H1 (cell line): ENCODE data around the gene SLC9A2. TPM values are rescaled to one million over a fixed set of nuclear protein-coding genes. Genes with fewer than 3 reads are reported as not detected.

Source experiments
- CTCF ChIA-PET: fragments of 300-600 bp; sonication (Branson Sonifier 250); formaldehyde crosslinking; loops from one replicate; lab custom pipeline; 2021; ENCODE audit not compliant: partially characterized antibody; lab: Charles Lee
- POLR2A ChIA-PET: fragments of 300-600 bp; sonication (Branson Sonifier 250); formaldehyde crosslinking; loops from one replicate; lab custom pipeline; 2021; ENCODE audit warnings: inconsistent platforms; ENCODE audit not compliant: partially characterized antibody; lab: Charles Lee
- DNase-seq, 2 experiments: peaks; one replicate each; pipeline versions ENCODE4 v3.0.0 to v3.0.0-alpha.2; 2010 to 2022; ENCODE audit warnings: low spot score in 2 of 2, low read depth in 1 of 2, mixed read lengths in 1 of 2
- FAIRE-seq: peaks from 2 replicates; lab custom pipeline; 2011; peaks lifted over from hg19 to GRCh38; lab: Jason Lieb, UNC
- H2AFZ ChIP-seq: 2 replicates; pipeline ENCODE4 v1.8.1; 2012; ENCODE audit warnings: low read length, inconsistent platforms
- H2AK5ac ChIP-seq: 2 replicates; pipeline ENCODE4 v1.6.1; 2013; ENCODE audit warnings: low read depth, low read length
- H2BK120ac ChIP-seq: replicated peaks from 2 replicates; pipeline ENCODE3; 2013; ENCODE audit warnings: low read depth, low read length, inconsistent platforms
- H2BK12ac ChIP-seq: 2 replicates; pipeline ENCODE4 v1.6.1; 2013; ENCODE audit warnings: low read depth, low read length
- H2BK15ac ChIP-seq: 2 replicates; pipeline ENCODE4 v1.6.1; 2013; ENCODE audit warnings: low read length
- H2BK20ac ChIP-seq: 2 replicates; pipeline ENCODE4 v1.6.1; 2013; ENCODE audit warnings: low read length
- H2BK5ac ChIP-seq: 2 replicates; pipeline ENCODE4 v1.6.1; 2013; ENCODE audit warnings: low read depth, low read length
- H3K14ac ChIP-seq: 2 replicates; pipeline ENCODE4 v1.6.1; 2013; ENCODE audit warnings: inconsistent platforms; ENCODE audit not compliant: insufficient read length
- H3K18ac ChIP-seq: 2 replicates; pipeline ENCODE4 v1.6.1; 2013; ENCODE audit warnings: low read length; ENCODE audit errors: extremely low read depth
- H3K23ac ChIP-seq: 2 replicates; pipeline ENCODE4 v1.6.1; 2013; ENCODE audit warnings: inconsistent platforms; ENCODE audit not compliant: insufficient read length
- H3K23me2 ChIP-seq: 2 replicates; pipeline ENCODE4 v1.6.1; 2013; ENCODE audit warnings: low read depth, low read length
- H3K27ac ChIP-seq: 2 replicates; pipeline ENCODE4 v1.6.1; 2011; ENCODE audit warnings: low read depth, low read length, inconsistent platforms
- H3K27me3 ChIP-seq, 4 experiments: replicated peaks in 1 of 4; 1 replicate in 1 of 4; 2 replicates in 3 of 4; pipeline versions ENCODE4 v1.6.1 to v1.8.1; 2011 to 2013; ENCODE audit warnings: low read length in 3 of 4, mild to moderate bottlenecking in 3 of 4, inconsistent platforms in 2 of 4, mixed read lengths in 2 of 4, moderate library complexity in 1 of 4; ENCODE audit not compliant: control insufficient read depth in 3 of 4, insufficient read depth in 3 of 4; ENCODE audit errors: extremely low read depth in 1 of 4
- H3K36me3 ChIP-seq, 4 experiments: 2 replicates each; pipeline versions ENCODE4 v1.6.1 to v1.8.1; 2011 to 2013; ENCODE audit warnings: mild to moderate bottlenecking in 4 of 4, low read length in 3 of 4, moderate library complexity in 2 of 4, control low read depth in 1 of 4, inconsistent platforms in 1 of 4; ENCODE audit not compliant: insufficient read depth in 4 of 4, control insufficient read depth in 2 of 4
- H3K4ac ChIP-seq: replicated peaks from 2 replicates; pipeline ENCODE3; 2013; ENCODE audit warnings: low read length, low read depth, mixed read lengths, inconsistent platforms; ENCODE audit not compliant: insufficient read length
- H3K4me1 ChIP-seq, 4 experiments: replicated peaks in 1 of 4; 1 replicate in 1 of 4; 2 replicates in 3 of 4; pipeline versions ENCODE4 v1.6.1 to v1.8.1; 2011 to 2013; ENCODE audit warnings: low read length in 3 of 4, inconsistent platforms in 2 of 4, mixed read lengths in 1 of 4; ENCODE audit not compliant: insufficient read depth in 4 of 4, control insufficient read depth in 3 of 4
- H3K4me2 ChIP-seq, 2 experiments: 2 replicates each; pipeline versions ENCODE4 v1.6.1 to v1.8.1; 2011 to 2013; ENCODE audit warnings: low read depth in 2 of 2, low read length in 2 of 2, control low read depth in 1 of 2, inconsistent platforms in 1 of 2, mild to moderate bottlenecking in 1 of 2; ENCODE audit not compliant: insufficient read depth in 1 of 2
- H3K4me3 ChIP-seq, 4 experiments: fragments of 200-600, 300-600 bp in 1 of 4; sonication (generic), shearing (Covaris generic), sonication (Bioruptor Twin) in 1 of 4; 2 replicates each; pipeline versions ENCODE4 v1.5.1 to v1.8.1; 2011 to 2016; ENCODE audit warnings: low read length in 4 of 4, low read depth in 3 of 4, control low read depth in 2 of 4, inconsistent platforms in 2 of 4, mild to moderate bottlenecking in 2 of 4, mixed read lengths in 1 of 4, moderate library complexity in 1 of 4; ENCODE audit not compliant: insufficient read depth in 2 of 4; ENCODE audit errors: extremely low read depth in 1 of 4
- H3K56ac ChIP-seq: replicated peaks from 2 replicates; pipeline ENCODE3; 2013; ENCODE audit warnings: low read depth, mild to moderate bottlenecking, mixed read lengths, low read length, inconsistent platforms; ENCODE audit not compliant: insufficient read length
- H3K79me1 ChIP-seq: 2 replicates; pipeline ENCODE4 v1.6.1; 2013; ENCODE audit warnings: low read depth, low read length, control low read depth
- H3K79me2 ChIP-seq, 2 experiments: 2 replicates each; pipeline versions ENCODE4 v1.6.1 to v1.8.1; 2012 to 2013; ENCODE audit warnings: low read length in 2 of 2, mild to moderate bottlenecking in 2 of 2, inconsistent platforms in 1 of 2; ENCODE audit not compliant: insufficient read depth in 2 of 2, control insufficient read depth in 1 of 2
- H3K9ac ChIP-seq, 4 experiments: replicated peaks in 1 of 4; 1 replicate in 1 of 4; 2 replicates in 3 of 4; pipeline versions ENCODE4 v1.6.1 to v1.8.1; 2011 to 2013; ENCODE audit warnings: low read depth in 3 of 4, low read length in 3 of 4, control low read depth in 2 of 4, mild to moderate bottlenecking in 2 of 4, moderate library complexity in 2 of 4, inconsistent platforms in 1 of 4; ENCODE audit errors: extremely low read depth in 1 of 4
- H3K9me3 ChIP-seq, 2 experiments: 2 replicates each; pipeline versions ENCODE4 v1.6.1 to v1.8.1; 2012 to 2013; ENCODE audit warnings: mild to moderate bottlenecking in 2 of 2, moderate library complexity in 2 of 2, control low read depth in 1 of 2, inconsistent platforms in 1 of 2, low read depth in 1 of 2, low read length in 1 of 2, mixed read lengths in 1 of 2; ENCODE audit not compliant: insufficient read depth in 2 of 2
- H4K20me1 ChIP-seq, 2 experiments: replicated peaks in 1 of 2; 2 replicates each; pipeline versions ENCODE3 to v1.8.1; 2011 to 2013; ENCODE audit warnings: inconsistent platforms in 2 of 2, low read length in 2 of 2, mild to moderate bottlenecking in 1 of 2; ENCODE audit not compliant: insufficient read depth in 2 of 2, control insufficient read depth in 1 of 2
- H4K5ac ChIP-seq: 2 replicates; pipeline ENCODE4 v1.6.1; 2013; ENCODE audit warnings: low read length, low read depth, mixed read lengths, inconsistent platforms; ENCODE audit not compliant: insufficient read length
- H4K8ac ChIP-seq: 2 replicates; pipeline ENCODE4 v1.8.0; 2013; ENCODE audit warnings: mild to moderate bottlenecking, moderate library complexity, low read length, inconsistent platforms; ENCODE audit not compliant: insufficient read depth; ENCODE audit errors: extremely low read depth
- H4K91ac ChIP-seq: replicated peaks from 2 replicates; pipeline ENCODE3; 2013; ENCODE audit warnings: low read length, mixed read lengths, inconsistent platforms; ENCODE audit not compliant: insufficient read length
- CTBP2 ChIP-seq: IDR thresholded peaks from 2 replicates; pipeline ENCODE4 v1.7.0; 2011; ENCODE audit warnings: borderline replicate concordance, mild to moderate bottlenecking, moderate library complexity, mixed read lengths, low read length; ENCODE audit not compliant: insufficient read depth, insufficient read length
- CTCF ChIP-seq, 3 experiments: IDR thresholded peaks; 1 replicate in 2 of 3; 2 replicates in 1 of 3; pipeline versions ENCODE4 v1.5.1 to v1.6.1; 2011; ENCODE audit warnings: low read length in 3 of 3, mild to moderate bottlenecking in 3 of 3, inconsistent platforms in 2 of 3, low read depth in 1 of 3, moderate library complexity in 1 of 3; ENCODE audit not compliant: insufficient read depth in 1 of 3; ENCODE audit errors: control extremely low read depth in 1 of 3
- RBBP5 ChIP-seq: IDR thresholded peaks from 2 replicates; pipeline ENCODE4 v1.7.1; 2012; ENCODE audit warnings: low read depth, mild to moderate bottlenecking, inconsistent platforms, low read length, moderate library complexity, borderline replicate concordance
- SIX5 ChIP-seq: IDR thresholded peaks from 2 replicates; pipeline ENCODE4 v1.6.1; 2011; ENCODE audit warnings: mild to moderate bottlenecking, low read depth, low read length
- TAF1 ChIP-seq: IDR thresholded peaks from 2 replicates; pipeline ENCODE4 v1.6.1; 2011; ENCODE audit warnings: mild to moderate bottlenecking, low read depth, low read length
- WGBS, 2 experiments: shearing (Covaris generic) in 1 of 2; methylation state at CpG; one replicate each; pipeline versions ENCODE4 v1.1.6 to v1.1.7; 2013 to 2015; ENCODE audit warnings: low lambda C conversion rate in 2 of 2, mixed read lengths in 2 of 2, inconsistent platforms in 1 of 2, low coverage in 1 of 2, missing lambda C conversion rate in 1 of 2; ENCODE audit not compliant: insufficient replicate concordance in 2 of 2, insufficient coverage in 1 of 2, insufficient read length in 1 of 2; ENCODE audit errors: extremely low coverage in 1 of 2, missing lambda C conversion rate in 1 of 2; 5-methylcytosine and 5-hydroxymethylcytosine counted together
- polyA plus RNA-seq, 7 experiments: library from polyadenylated mRNA; depleted of rRNA in 3 of 7; stranded (reverse) in 5 of 7; unstranded in 2 of 7; fragments of >200 nt in 5 of 7; fragments of 200-250 nt in 2 of 7; gene quantifications; 1 replicate in 5 of 7; 2 replicates in 1 of 7; 4 replicates in 1 of 7; pipeline versions ENCODE4 v1.2.1 to v1.2.3, GENCODE V29; 2011 to 2013; ENCODE audit warnings: missing spikeins in 2 of 7, mixed read lengths in 2 of 7
- total RNA-seq: library from RNA; stranded (reverse); fragmentation: NEBNext Ultra II Directional; extraction: Animal tissue kit (Norgen Biotek cat#: 25700); gene quantifications from 2 replicates; pipeline ENCODE4 v1.2.1, GENCODE V29; 2021

The SLC9A2 gene
- total and polyA plus RNA-seq, 2 of the 8 experiments (the other 6 are each of a cell fraction or from before 2014, with no cell fraction given) = 0.06 to 0.13 TPM

GRCh38 chr2:102674370-102674769, 55.0 kb downstream of the SLC9A2 start:
- DNase-seq = no peak
- Histone ChIP-seq H3K4me3 (no peak overlapping the region), H2BK120ac (no peak overlapping the region), H4K20me1 (no peaks in the 10 kb centered on the region), H3K14ac (no peak overlapping the region), H2BK12ac (no peak overlapping the region), H3K23me2 (no peaks in the 10 kb centered on the region), H3K4me1 (no peaks in the 10 kb centered on the region), H3K27ac (no peak overlapping the region), H2BK5ac (no peak overlapping the region), H2AFZ (peak overlapping the region; percentile 3; the same call in 1 of the 2 replicates), H2BK20ac (no peak overlapping the region), H3K23ac (no peak overlapping the region), H2BK15ac (no peak overlapping the region), H3K9ac (no peak overlapping the region), H4K91ac (no peak overlapping the region), H2AK5ac (no peak overlapping the region), H4K5ac (no peak overlapping the region), H3K4ac (no peak overlapping the region), H3K79me1 (no peaks in the 10 kb centered on the region), H3K18ac (no peak overlapping the region), H3K27me3 (no peaks in the 10 kb centered on the region), H3K79me2 (no peaks in the 10 kb centered on the region), H4K8ac (no peak overlapping the region), H3K36me3 (no peaks in the 10 kb centered on the region), H3K9me3 (no peaks in the 10 kb centered on the region), H3K4me2 (no peak overlapping the region), H3K56ac (no peak overlapping the region)
- FAIRE-seq = no peak
- ChIA-PET POLR2A (no interaction called here), CTCF (interaction anchor here (1.1 to 1.3 kb wide), 3 partner anchors 29 to 79 kb away, joined by 3 to 4 read pairs (median 3); no protein-coding TSS in a partner anchor)
- TF ChIP-seq CTCF (IDR thresholded peaks at IDR 0.05; ENCODE audit: control extremely low read depth in 1 of 3, insufficient read depth in 1 of 3, low read depth in 1 of 3, low read length in 3 of 3) = no peak
- TF ChIP-seq SIX5 = no peak
- TF ChIP-seq RBBP5 = no peak
- TF ChIP-seq CTBP2 = no peak
- TF ChIP-seq TAF1 = no peak
- 100% methylated on average over 2 of the region's 2 CpGs; no CpG with 5 or more reads in 1 of the 2 experiments for WGBS, 2 experiments
